WTC11 (cell line): ENCODE data around the gene CCSER2. TPM values are rescaled to one million over a fixed set of nuclear protein-coding genes. Genes with fewer than 3 reads are reported as not detected.

Source experiments
- ATAC-seq: fragments of 200-7000 bp; cut with Tn5 transposase; 2 replicates; pipeline ENCODE4 v1.10.0; 2021; ENCODE audit warnings: mild to moderate bottlenecking, moderate library complexity
- CTCF ChIA-PET: fragments of 300-600 bp; sonication (Branson Sonifier 250); formaldehyde crosslinking; loops from one replicate; lab custom pipeline; 2021; ENCODE audit warnings: antibody characterized with exemption; lab: Charles Lee
- POLR2A ChIA-PET: fragments of 350-600 bp; sonication (Branson Sonifier 250); formaldehyde crosslinking; loops from one replicate; lab custom pipeline; 2021; ENCODE audit warnings: antibody characterized with exemption; lab: Charles Lee
- DNase-seq: peaks from one replicate; pipeline ENCODE4 v3.0.0; 2021; ENCODE audit warnings: low spot score
- H3K27ac Mint-ChIP-seq: 2 replicates; pipeline ENCODE4 v1.8.0; 2021; ENCODE audit warnings: mixed read lengths
- H3K27me3 Mint-ChIP-seq: 2 replicates; pipeline ENCODE4 v1.8.0; 2021; ENCODE audit warnings: low read depth, mild to moderate bottlenecking, moderate library complexity, mixed read lengths
- H3K36me3 Mint-ChIP-seq: 2 replicates; pipeline ENCODE4 v1.8.0; 2021; ENCODE audit warnings: mixed read lengths
- H3K4me1 Mint-ChIP-seq: 2 replicates; pipeline ENCODE4 v1.8.0; 2022; ENCODE audit warnings: mixed read lengths
- H3K4me3 Mint-ChIP-seq: 2 replicates; pipeline ENCODE4 v1.8.0; 2021; ENCODE audit warnings: mild to moderate bottlenecking, moderate library complexity, mixed read lengths
- H3K9me3 Mint-ChIP-seq: 2 replicates; pipeline ENCODE4 v1.8.0; 2021; ENCODE audit warnings: mixed read lengths
- ATF2 ChIP-seq: sonication (generic); formaldehyde crosslinking; IDR thresholded peaks from 2 replicates; pipeline ENCODE4 v1.8.1; 2022; ENCODE audit warnings: low read depth, missing genetic modification reagents, borderline replicate concordance
- FOXK1 ChIP-seq: sonication (generic); formaldehyde crosslinking; IDR thresholded peaks from 2 replicates; pipeline ENCODE4 v1.8.0; 2022; ENCODE audit warnings: mild to moderate bottlenecking, moderate library complexity, missing genetic modification reagents
- FOXP1 ChIP-seq: sonication (generic); formaldehyde crosslinking; IDR thresholded peaks from 2 replicates; pipeline ENCODE4 v1.8.0; 2022; ENCODE audit warnings: missing genetic modification reagents, mild to moderate bottlenecking, moderate library complexity, borderline replicate concordance
- HMGXB4 ChIP-seq: sonication (generic); formaldehyde crosslinking; IDR thresholded peaks from 2 replicates; pipeline ENCODE4 v1.8.1; 2023; ENCODE audit warnings: mild to moderate bottlenecking, moderate library complexity, missing genetic modification reagents
- JUN ChIP-seq: sonication (generic); formaldehyde crosslinking; IDR thresholded peaks from 2 replicates; pipeline ENCODE4 v1.8.0; 2023; ENCODE audit warnings: mild to moderate bottlenecking, missing genetic modification reagents
- KAT7 ChIP-seq: sonication (generic); formaldehyde crosslinking; IDR thresholded peaks from 2 replicates; pipeline ENCODE4 v1.8.1; 2023; ENCODE audit warnings: missing genetic modification reagents, mild to moderate bottlenecking, borderline replicate concordance
- NFATC4 ChIP-seq: fragments of 250-450 bp; sonication (Bioruptor Pico); IDR thresholded peaks from 2 replicates; pipeline ENCODE4 v1.9.0; 2021; ENCODE audit warnings: mild to moderate bottlenecking
- NFYB ChIP-seq: sonication (generic); formaldehyde crosslinking; conservative IDR thresholded peaks from 2 replicates; pipeline ENCODE4 v1.8.0; 2022; ENCODE audit warnings: low read depth, missing genetic modification reagents
- NR1H2 ChIP-seq: sonication (generic); formaldehyde crosslinking; IDR thresholded peaks from 2 replicates; pipeline ENCODE4 v1.9.0; 2021; ENCODE audit warnings: mild to moderate bottlenecking, moderate library complexity, missing genetic modification reagents
- NR3C1 ChIP-seq: sonication (generic); formaldehyde crosslinking; conservative IDR thresholded peaks from 2 replicates; pipeline ENCODE4 v1.8.1; 2023; ENCODE audit warnings: low read depth, mild to moderate bottlenecking, missing genetic modification reagents
- PRDM15 ChIP-seq: sonication (generic); formaldehyde crosslinking; IDR thresholded peaks from 2 replicates; pipeline ENCODE4 v1.8.0; 2022; ENCODE audit warnings: missing genetic modification reagents
- PRRX2 ChIP-seq: fragments of 250-450 bp; sonication (Bioruptor Pico); IDR thresholded peaks from 2 replicates; pipeline ENCODE4 v1.8.0; 2021; ENCODE audit warnings: mild to moderate bottlenecking
- RORB ChIP-seq: fragments of 250-450 bp; sonication (Bioruptor Pico); IDR thresholded peaks from 2 replicates; pipeline ENCODE4 v1.9.0; 2021; ENCODE audit warnings: mild to moderate bottlenecking
- SOX15 ChIP-seq: fragments of 250-450 bp; sonication (Bioruptor Pico); IDR thresholded peaks from 2 replicates; pipeline ENCODE4 v1.9.0; 2021; ENCODE audit warnings: mild to moderate bottlenecking
- STAT6 ChIP-seq: sonication (generic); formaldehyde crosslinking; conservative IDR thresholded peaks from 2 replicates; pipeline ENCODE4 v1.8.1; 2023; ENCODE audit warnings: mild to moderate bottlenecking, low read depth, missing genetic modification reagents, moderate library complexity
- TP53 ChIP-seq: sonication (generic); formaldehyde crosslinking; IDR thresholded peaks from 2 replicates; pipeline ENCODE4 v1.8.1; 2023; ENCODE audit warnings: mild to moderate bottlenecking, missing genetic modification reagents
- ZNF121 ChIP-seq: sonication (generic); formaldehyde crosslinking; IDR thresholded peaks from 2 replicates; pipeline ENCODE4 v1.8.0; 2023; ENCODE audit warnings: missing genetic modification reagents
- ZNF232 ChIP-seq: sonication (generic); formaldehyde crosslinking; IDR thresholded peaks from 2 replicates; pipeline ENCODE4 v1.8.0; 2022; ENCODE audit warnings: mild to moderate bottlenecking, missing genetic modification reagents
- ZNF425 ChIP-seq: fragments of 250-450 bp; sonication (Bioruptor Pico); conservative IDR thresholded peaks from 2 replicates; pipeline ENCODE4 v1.9.0; 2021; ENCODE audit warnings: mild to moderate bottlenecking
- ZNF532 ChIP-seq: fragments of 250-450 bp; sonication (Bioruptor Pico); IDR thresholded peaks from 2 replicates; pipeline ENCODE4 v1.9.0; 2021; ENCODE audit warnings: mild to moderate bottlenecking, borderline replicate concordance
- total RNA-seq: library from RNA; stranded (reverse); gene quantifications from 3 replicates; pipeline ENCODE4 v1.2.3, GENCODE V29; 2021

Gene CCSER2
- total RNA-seq, 1 experiment from 2014 or later = 30.6 TPM

GRCh38 chr10:84341983-84342382 is 13.6 kb downstream of the CCSER2 start (continued):
- TF ChIP-seq ZNF532 (CRISPR knock-in tag) (no peak), FOXK1 (CRISPR knock-in tag) (no peak), SOX15 (CRISPR knock-in tag) (no peak), TP53 (CRISPR knock-in tag) (no peak)

- peak overlapping the region; percentile 13; the same call in 1 of the 2 replicates for H3K27ac Mint-ChIP-seq
- ATAC-seq = no peak
- peaks cover 4% of the 10 kb centered on the region for H3K9me3 Mint-ChIP-seq
- H3K36me3 Mint-ChIP-seq = peaks cover 8% of the 10 kb centered on the region
- no peak for DNase-seq
- ChIA-PET CTCF (interaction anchor here (1.2 to 2.2 kb wide), 7 partner anchors 10 to 207 kb away, joined by 3 to 28 read pairs (median 4); no protein-coding TSS in a partner anchor), POLR2A (no interaction called here)
- no peak overlapping the region for H3K4me3 Mint-ChIP-seq
- TF ChIP-seq FOXP1 (CRISPR knock-in tag) (no peak), STAT6 (no peak), ZNF425 (CRISPR knock-in tag) (no peak), RORB (no peak), ZNF232 (CRISPR knock-in tag) (no peak), HMGXB4 (CRISPR knock-in tag) (no peak), PRRX2 (CRISPR knock-in tag) (no peak), ATF2 (CRISPR knock-in tag) (no peak), ZNF121 (CRISPR knock-in tag) (no peak), KAT7 (no peak), NFATC4 (CRISPR knock-in tag) (no peak), NR3C1 (CRISPR knock-in tag) (no peak), PRDM15 (CRISPR knock-in tag) (no peak), JUN (CRISPR knock-in tag) (no peak), NFYB (CRISPR knock-in tag) (no peak), NR1H2 (no peak), TP53 (CRISPR knock-in tag) (no peak)
- TF ChIP-seq, all 79 proteins: peak for 0
- H3K4me1 Mint-ChIP-seq = peaks cover 28% of the 10 kb centered on the region
- no peaks in the 10 kb centered on the region for H3K27me3 Mint-ChIP-seq
Measured at GRCh38 chr10:84342584-84342983, 14.2 kb downstream of the CCSER2 start.
